ENCODE data around the gene ALDH1A1. TPM values are rescaled to one million over a fixed set of nuclear protein-coding genes. Genes with fewer than 3 reads are reported as not detected.

The ALDH1A1 gene
- polyA plus RNA-seq, 1 donor (not counting 4 experiments of a cell fraction or from before 2014, with no cell fraction given), result 0.08 TPM

DNA sequence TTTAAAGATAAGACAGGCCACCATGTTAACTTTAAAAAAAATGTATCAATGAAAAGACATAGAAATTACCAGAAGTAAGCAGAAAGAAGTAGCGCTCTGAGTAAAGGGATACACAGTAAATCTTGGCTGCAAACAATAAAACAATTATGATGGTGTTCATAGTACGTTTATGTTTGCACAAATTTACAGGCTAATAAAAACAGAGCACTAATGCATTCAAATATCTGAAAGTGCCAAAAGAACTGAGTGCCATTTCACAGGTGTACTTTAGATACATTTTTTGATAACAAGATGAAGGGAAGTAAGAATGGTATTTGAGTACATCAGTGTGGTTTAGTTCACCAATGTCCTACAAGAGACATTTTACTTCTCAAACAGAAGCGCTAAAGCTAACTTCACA lies 32.9 kb upstream of the ALDH1A1 start:
- Histone ChIP-seq H3K9me1 (ENCODE audit: control insufficient read depth, extremely low read depth, insufficient read depth, low read length) (no peaks in the 10 kb centered on the region), H3K4me1 (ENCODE audit: control insufficient read depth, extremely low read depth, insufficient read depth, low read length) (peaks cover 15% of the 10 kb centered on the region), H3K4me3 (ENCODE audit: control insufficient read depth in 2 of 3, extremely low read depth in 1 of 3, insufficient read depth in 2 of 3, low read depth in 1 of 3, low read length in 3 of 3) (no peak overlapping the region), H3K36me3 (ENCODE audit: control insufficient read depth in 2 of 2, extremely low read depth in 1 of 2, insufficient read depth in 2 of 2, low read length in 2 of 2) (no peaks in the 10 kb centered on the region), H3K27me3 (ENCODE audit: control insufficient read depth, extremely low read depth, insufficient read depth, low read length) (no peaks in the 10 kb centered on the region), H3K4me2 (ENCODE audit: control insufficient read depth, extremely low read depth, insufficient read depth, low read depth, low read length) (no peak overlapping the region), H4K20me1 (ENCODE audit: control insufficient read depth, extremely low read depth, insufficient read depth, low read length) (no peaks in the 10 kb centered on the region), H3K9ac (ENCODE audit: control insufficient read depth, extremely low read depth, insufficient read depth, low read length) (no peak overlapping the region), H3K9me3 (ENCODE audit: control insufficient read depth, low read depth, low read length) (no peaks in the 10 kb centered on the region), H3K27ac (ENCODE audit: control insufficient read depth, insufficient read depth, low read length) (no peak overlapping the region), H3K79me2 (ENCODE audit: control insufficient read depth, insufficient read depth, low read length) (no peaks in the 10 kb centered on the region), H2AFZ (ENCODE audit: control insufficient read depth, low read length) (no peak overlapping the region)
- dilution Hi-C loops (cut with MboI; ENCODE audit: extremely low pct_ligation_motif_present, low sequenced_read_pairs), result no loop called here
- no peak for TF ChIP-seq EZH2 (IDR thresholded peaks at IDR 0.05; ENCODE audit: low read length)
- TF ChIP-seq, protein P1, sequence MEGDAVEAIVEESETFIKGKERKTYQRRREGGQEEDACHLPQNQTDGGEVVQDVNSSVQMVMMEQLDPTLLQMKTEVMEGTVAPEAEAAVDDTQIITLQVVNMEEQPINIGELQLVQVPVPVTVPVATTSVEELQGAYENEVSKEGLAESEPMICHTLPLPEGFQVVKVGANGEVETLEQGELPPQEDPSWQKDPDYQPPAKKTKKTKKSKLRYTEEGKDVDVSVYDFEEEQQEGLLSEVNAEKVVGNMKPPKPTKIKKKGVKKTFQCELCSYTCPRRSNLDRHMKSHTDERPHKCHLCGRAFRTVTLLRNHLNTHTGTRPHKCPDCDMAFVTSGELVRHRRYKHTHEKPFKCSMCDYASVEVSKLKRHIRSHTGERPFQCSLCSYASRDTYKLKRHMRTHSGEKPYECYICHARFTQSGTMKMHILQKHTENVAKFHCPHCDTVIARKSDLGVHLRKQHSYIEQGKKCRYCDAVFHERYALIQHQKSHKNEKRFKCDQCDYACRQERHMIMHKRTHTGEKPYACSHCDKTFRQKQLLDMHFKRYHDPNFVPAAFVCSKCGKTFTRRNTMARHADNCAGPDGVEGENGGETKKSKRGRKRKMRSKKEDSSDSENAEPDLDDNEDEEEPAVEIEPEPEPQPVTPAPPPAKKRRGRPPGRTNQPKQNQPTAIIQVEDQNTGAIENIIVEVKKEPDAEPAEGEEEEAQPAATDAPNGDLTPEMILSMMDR (optimal IDR thresholded peaks at IDR 0.05 in 1 of 3, IDR thresholded peaks at IDR 0.05 in 1 of 3, conservative IDR thresholded peaks at IDR 0.05 in 1 of 3; ENCODE audit: extremely low read depth in 1 of 3, insufficient read depth in 2 of 3, low read length in 3 of 3), result no peak
- DNase-seq (ENCODE audit: low read depth, low spot score) (no peak), FAIRE-seq (no peak)

DNA sequence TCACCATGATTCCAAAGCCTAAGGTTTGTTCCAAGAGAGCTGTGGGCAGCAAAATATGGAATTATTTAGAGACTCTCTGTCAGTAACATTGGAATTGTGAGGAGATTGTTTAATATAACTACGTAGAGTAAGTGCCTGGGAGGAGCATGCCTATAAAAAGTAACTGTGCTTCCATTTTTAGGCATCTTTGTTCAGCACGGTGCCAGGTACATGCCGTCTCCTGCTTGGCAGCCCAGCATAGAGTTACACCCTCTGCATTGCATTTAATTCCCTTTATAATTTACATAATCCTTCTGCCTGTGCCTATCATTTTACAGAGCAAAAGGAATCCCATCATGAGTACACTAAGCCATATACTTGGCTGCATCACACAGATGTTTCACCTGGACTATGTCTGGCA lies 32.1 kb upstream of the ALDH1A1 start:
- no peaks in the 10 kb centered on the region for H3K79me2 ChIP-seq (ENCODE audit: control insufficient read depth, insufficient read depth, low read length)
- no peaks in the 10 kb centered on the region for H3K36me3 ChIP-seq (ENCODE audit: control insufficient read depth in 2 of 2, extremely low read depth in 1 of 2, insufficient read depth in 2 of 2, low read length in 2 of 2)
- H2AFZ ChIP-seq (ENCODE audit: control insufficient read depth, low read length), result no peak overlapping the region
- dilution Hi-C loops (cut with MboI; ENCODE audit: extremely low pct_ligation_motif_present, low sequenced_read_pairs), result no loop called here
- peak; percentile 20 for FAIRE-seq
- no peaks in the 10 kb centered on the region for H3K9me1 ChIP-seq (ENCODE audit: control insufficient read depth, extremely low read depth, insufficient read depth, low read length)
- H3K27me3 ChIP-seq (ENCODE audit: control insufficient read depth, extremely low read depth, insufficient read depth, low read length), result no peaks in the 10 kb centered on the region
- no peak for TF ChIP-seq EZH2 (IDR thresholded peaks at IDR 0.05; ENCODE audit: low read length)
- TF ChIP-seq, protein P1 (optimal IDR thresholded peaks at IDR 0.05 in 1 of 3, IDR thresholded peaks at IDR 0.05 in 1 of 3, conservative IDR thresholded peaks at IDR 0.05 in 1 of 3; ENCODE audit: extremely low read depth in 1 of 3, insufficient read depth in 2 of 3, low read length in 3 of 3), result no peak
- no peaks in the 10 kb centered on the region for H4K20me1 ChIP-seq (ENCODE audit: control insufficient read depth, extremely low read depth, insufficient read depth, low read length)
- no peak overlapping the region for H3K4me3 ChIP-seq (ENCODE audit: control insufficient read depth in 2 of 3, extremely low read depth in 1 of 3, insufficient read depth in 2 of 3, low read depth in 1 of 3, low read length in 3 of 3)
- DNase-seq (ENCODE audit: low read depth, low spot score), result no peak
- no peak overlapping the region for H3K27ac ChIP-seq (ENCODE audit: control insufficient read depth, insufficient read depth, low read length)
- H3K4me1 ChIP-seq (ENCODE audit: control insufficient read depth, extremely low read depth, insufficient read depth, low read length), result peaks cover 15% of the 10 kb centered on the region
- no peak overlapping the region for H3K9ac ChIP-seq (ENCODE audit: control insufficient read depth, extremely low read depth, insufficient read depth, low read length)
- no peaks in the 10 kb centered on the region for H3K9me3 ChIP-seq (ENCODE audit: control insufficient read depth, low read depth, low read length)
- no peak overlapping the region for H3K4me2 ChIP-seq (ENCODE audit: control insufficient read depth, extremely low read depth, insufficient read depth, low read depth, low read length)
